Stimulated activated CD8-positive, alpha-beta memory T cell treated with anti-CD3 and anti-CD28 coated beads, Interleukin-4, amount 100 ng/mL, for 48 hours (primary cell): Measurements from ENCODE around the gene SHMT1.
"Not testable (repeated sequence)": the region's sequence is repeated elsewhere in the genome, so short reads cannot be mapped to it uniquely, and the experiment has no call there.

ENCODE experiments used
- DNase-seq: peaks from one replicate; pipeline ENCODE4 v3.0.0-alpha.2; 2020

The SHMT1 gene

GRCh38 chr17:18363101-18364049, at the start of gene SHMT1:
Gene SHMT1 (minus strand): TSS chr17:18363550. CDS start chr17:18355981, 7,569 bp downstream.
- peak; percentile 94 for DNase-seq

- DNase-seq = not testable (repeated sequence)
Observed at GRCh38 chr17:18412001-18412538, 48.7 kb upstream of the SHMT1 start.

- DNase-seq = peak; percentile 52
Observed at GRCh38 chr17:18411377-18411864, 48.1 kb upstream of the SHMT1 start.

GRCh38 chr17:18410736-18411135, 47.4 kb upstream of the SHMT1 start:
- DNase-seq = not testable (repeated sequence)

GRCh38 chr17:18409321-18409720, 46.0 kb upstream of the SHMT1 start:
- DNase-seq = not testable (repeated sequence)

- DNase-seq = not testable (repeated sequence)
Observed at GRCh38 chr17:18408906-18409305, 45.6 kb upstream of the SHMT1 start.

GRCh38 chr17:18403604-18404003, 40.3 kb upstream of the SHMT1 start:
- DNase-seq = not testable (repeated sequence)

GRCh38 chr17:18403166-18403565, 39.8 kb upstream of the SHMT1 start:
- not testable (repeated sequence) for DNase-seq

- not testable (repeated sequence) for DNase-seq
Observed at GRCh38 chr17:18401872-18402590, 38.7 kb upstream of the SHMT1 start.

- DNase-seq = not testable (repeated sequence)
Observed at GRCh38 chr17:18388728-18389127, 25.4 kb upstream of the SHMT1 start.

GRCh38 chr17:18388266-18388665, 24.9 kb upstream of the SHMT1 start:
- DNase-seq = not testable (repeated sequence)

- DNase-seq = not testable (repeated sequence)
Observed at GRCh38 chr17:18387583-18387982, 24.2 kb upstream of the SHMT1 start.

- not testable (repeated sequence) for DNase-seq
Observed at GRCh38 chr17:18384271-18384670, 20.9 kb upstream of the SHMT1 start.

- DNase-seq = peak; percentile 32
Observed at GRCh38 chr17:18383079-18383481, 19.7 kb upstream of the SHMT1 start.

GRCh38 chr17:18382441-18383078, 19.2 kb upstream of the SHMT1 start:
- DNase-seq = no peak

GRCh38 chr17:18381953-18382245, 18.5 kb upstream of the SHMT1 start:
- no peak for DNase-seq

GRCh38 chr17:18381158-18381952, 18.0 kb upstream of the SHMT1 start:
- DNase-seq = no peak

GRCh38 chr17:18380471-18381157, 17.3 kb upstream of the SHMT1 start:
- DNase-seq = no peak

- DNase-seq = no peak
Observed at GRCh38 chr17:18379246-18380146, 16.1 kb upstream of the SHMT1 start.

GRCh38 chr17:18378614-18379013, 15.3 kb upstream of the SHMT1 start:
- not testable (repeated sequence) for DNase-seq

- DNase-seq = no peak
Observed at GRCh38 chr17:18378205-18378505, 14.8 kb upstream of the SHMT1 start.
